BE2C (cell line): ENCODE data around the gene OPRL1.
A peak's percentile ranks its signal among the peaks of the same experiment; 100 is the strongest.

Experiments used
- DNase-seq: peaks from one replicate; pipeline ENCODE4 v3.0.0-alpha.2; 2020
- H3K27me3 ChIP-seq: fragments of 250-450 bp; sonication (Bioruptor Pico); 2 replicates; pipeline ENCODE4 v1.5.1; 2020; ENCODE audit warnings: mild to moderate bottlenecking
- H3K36me3 ChIP-seq: fragments of 250-450 bp; sonication (Bioruptor Pico); 2 replicates; pipeline ENCODE4 v1.5.1; 2020; ENCODE audit warnings: mild to moderate bottlenecking
- H3K4me1 ChIP-seq: fragments of 250-450 bp; sonication (Bioruptor Pico); 2 replicates; pipeline ENCODE4 v1.5.1; 2020
- H3K4me3 ChIP-seq: 2 replicates; pipeline ENCODE4 v1.5.1; 2011; ENCODE audit warnings: low read depth, low read length
- H3K9me3 ChIP-seq: fragments of 250-450 bp; sonication (Bioruptor Pico); 2 replicates; pipeline ENCODE4 v1.5.1; 2020
- CTCF ChIP-seq: IDR thresholded peaks from 2 replicates; pipeline ENCODE4 v1.5.1; 2012; ENCODE audit warnings: mild to moderate bottlenecking, low read depth, low read length

OPRL1 gene

GRCh38 chr20:64068386-64069208 is 11.3 kb upstream of the OPRL1 start:
- Histone ChIP-seq H3K4me1 (peaks cover 9% of the 10 kb centered on the region), H3K9me3 (no peaks in the 10 kb centered on the region), H3K4me3 (no peak overlapping the region), H3K36me3 (no peaks in the 10 kb centered on the region; the same call in 1 of the 2 replicates), H3K27me3 (no peaks in the 10 kb centered on the region)
- TF ChIP-seq CTCF, result no peak
- DNase-seq, result no peak

- H3K9me3 ChIP-seq, result no peaks in the 10 kb centered on the region
- no peak overlapping the region for H3K4me3 ChIP-seq
- peaks cover 6% of the 10 kb centered on the region; the same call in 1 of the 2 replicates for H3K4me1 ChIP-seq
- H3K27me3 ChIP-seq, result no peaks in the 10 kb centered on the region
- DNase-seq, result no peak
- TF ChIP-seq CTCF, result no peak
- no peaks in the 10 kb centered on the region; the same call in 1 of the 2 replicates for H3K36me3 ChIP-seq
Observed at GRCh38 chr20:64069209-64069613, 10.7 kb upstream of the OPRL1 start.

- H3K4me1 ChIP-seq, result 0 out of 2 replicates have a peak, but pooled peaks cover 3% of the 10 kb centered on the region
- H3K27me3 ChIP-seq, result no peaks in the 10 kb centered on the region
- TF ChIP-seq CTCF, result peak; percentile 82
- H3K36me3 ChIP-seq, result no peaks in the 10 kb centered on the region; the same call in 1 of the 2 replicates
- H3K4me3 ChIP-seq, result no peak overlapping the region
- DNase-seq, result peak; percentile 74
- H3K9me3 ChIP-seq, result no peaks in the 10 kb centered on the region
Observed at GRCh38 chr20:64069614-64070243, 10.2 kb upstream of the OPRL1 start.

- H3K4me3 ChIP-seq, result no peak overlapping the region
- no peak for DNase-seq
- H3K4me1 ChIP-seq, result 0 out of 2 replicates have a peak, but pooled peaks cover 3% of the 10 kb centered on the region
- no peaks in the 10 kb centered on the region for H3K27me3 ChIP-seq
- no peaks in the 10 kb centered on the region; the same call in 1 of the 2 replicates for H3K36me3 ChIP-seq
- H3K9me3 ChIP-seq, result no peaks in the 10 kb centered on the region
- no peak for TF ChIP-seq CTCF
Observed at GRCh38 chr20:64070244-64070993, 9.5 kb upstream of the OPRL1 start.

GRCh38 chr20:64071341-64072332 is 8.2 kb upstream of the OPRL1 start:
- Histone ChIP-seq H3K4me1 (0 out of 2 replicates have a peak, but pooled peaks cover 3% of the 10 kb centered on the region), H3K4me3 (no peak overlapping the region), H3K36me3 (no peaks in the 10 kb centered on the region; the same call in 1 of the 2 replicates), H3K9me3 (no peaks in the 10 kb centered on the region), H3K27me3 (no peaks in the 10 kb centered on the region)
- no peak for DNase-seq
- no peak for TF ChIP-seq CTCF
